ENCODE measurements around the gene ITPR3.
"Not testable (repeated sequence)": the region's sequence is repeated elsewhere in the genome, so short reads cannot be mapped to it uniquely, and the experiment has no call there.

ITPR3 gene

GRCh38 chr6:33591424-33592032 lies 29.6 kb upstream of the ITPR3 start:
- DNase-seq, result no peak

- DNase-seq, result no peak
These were observed 28.9 kb upstream of the ITPR3 start for GRCh38 chr6:33592280-33592594.

GRCh38 chr6:33592595-33593413 lies 28.3 kb upstream of the ITPR3 start:
- no peak for DNase-seq

GRCh38 chr6:33593414-33593727 lies 27.8 kb upstream of the ITPR3 start:
- no peak for DNase-seq

GRCh38 chr6:33595001-33595846 lies 25.9 kb upstream of the ITPR3 start:
- DNase-seq, result no peak

- DNase-seq, result not testable (repeated sequence)
These were observed 24.2 kb upstream of the ITPR3 start for GRCh38 chr6:33596894-33597293.

- no peak for DNase-seq
These were observed 23.4 kb upstream of the ITPR3 start for GRCh38 chr6:33597551-33598322.

GRCh38 chr6:33599413-33599938 lies 21.6 kb upstream of the ITPR3 start:
- no peak for DNase-seq

- no peak for DNase-seq
These were observed 20.4 kb upstream of the ITPR3 start for GRCh38 chr6:33600761-33601160.

GRCh38 chr6:33602180-33602579 lies 18.9 kb upstream of the ITPR3 start:
- peak in 1 of 2 experiments; percentile 19 for DNase-seq

GRCh38 chr6:33604941-33605854 lies 15.9 kb upstream of the ITPR3 start:
- no peak for DNase-seq

GRCh38 chr6:33606642-33607041 lies 14.5 kb upstream of the ITPR3 start:
- DNase-seq, result no peak

GRCh38 chr6:33607126-33607783 lies 13.9 kb upstream of the ITPR3 start:
- DNase-seq, result no peak

- DNase-seq, result peak in 1 of 2 experiments; percentile 11
These were observed 13.3 kb upstream of the ITPR3 start for GRCh38 chr6:33607784-33608161.

GRCh38 chr6:33609019-33609418 lies 12.1 kb upstream of the ITPR3 start:
- DNase-seq, result no peak

- DNase-seq, result no peak
These were observed 11.6 kb upstream of the ITPR3 start for GRCh38 chr6:33609528-33609927.

- no peak for DNase-seq
These were observed 11.1 kb upstream of the ITPR3 start for GRCh38 chr6:33610067-33610466.

GRCh38 chr6:33610779-33611732 lies 10.1 kb upstream of the ITPR3 start:
- no peak for DNase-seq

- no peak for DNase-seq
These were observed 7.9 kb upstream of the ITPR3 start for GRCh38 chr6:33613146-33613794.

- no peak for DNase-seq
These were observed 7.3 kb upstream of the ITPR3 start for GRCh38 chr6:33613795-33614168.
